ENCODE data around the gene CTDP1.

CTDP1 gene

DNA sequence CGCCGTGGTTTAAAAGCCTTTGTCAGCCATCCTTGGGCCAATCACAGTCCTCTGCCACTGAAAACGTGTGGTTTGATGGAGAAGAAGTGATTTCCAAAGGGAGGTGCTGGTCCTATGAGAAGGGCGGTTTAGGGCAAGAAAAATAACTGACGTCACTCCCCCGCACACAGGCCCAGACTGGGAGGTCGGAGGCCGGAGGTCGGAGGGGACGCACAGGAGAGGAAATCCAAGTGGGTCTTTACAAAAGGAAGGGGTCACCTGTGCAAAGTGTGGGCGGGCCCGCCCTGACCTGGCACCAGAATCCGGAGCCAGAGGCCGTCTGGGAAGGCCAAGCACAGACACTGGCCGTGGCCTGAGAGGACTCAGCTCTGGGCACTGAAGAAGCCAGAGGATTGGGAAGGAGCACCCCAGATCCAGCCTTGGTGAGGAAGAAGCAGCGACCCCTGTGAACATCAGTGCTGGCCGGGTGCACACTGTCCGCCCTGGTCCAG, 100.1 kb downstream of the CTDP1 start:
- no peak for DNase-seq (ENCODE audit: low read depth in 1 of 2, low spot score in 1 of 2)
- TF ChIP-seq JUND (IDR thresholded peaks at IDR 0.05; ENCODE audit: low read depth), result no peak
- in situ Hi-C loops (cut with HindIII; ENCODE audit: low pct_unique_long_range_greater_than_20kb, low sequenced_read_pairs), result no loop called here

DNA sequence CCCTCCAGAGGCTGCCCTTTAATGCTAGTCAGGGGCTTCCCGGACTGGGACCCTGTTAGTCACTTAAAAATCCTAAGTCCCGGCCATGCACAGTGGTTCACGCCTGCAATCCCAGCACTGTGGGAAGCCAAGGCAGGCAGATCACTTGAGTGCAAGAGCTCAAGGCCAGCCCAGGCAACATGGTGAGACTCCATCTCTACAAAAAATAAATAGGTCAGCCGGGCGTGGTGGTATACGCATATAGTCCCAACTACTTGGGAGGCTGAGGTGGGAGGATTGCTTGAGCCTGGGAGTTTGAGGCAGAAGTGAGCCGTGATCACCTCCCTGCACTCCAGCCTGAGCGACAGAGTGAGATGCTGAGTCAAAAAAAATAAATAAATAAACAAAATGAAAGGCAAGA, 100.9 kb downstream of the CTDP1 start:
- TF ChIP-seq JUND (IDR thresholded peaks at IDR 0.05; ENCODE audit: low read depth), result no peak
- in situ Hi-C loops (cut with HindIII; ENCODE audit: low pct_unique_long_range_greater_than_20kb, low sequenced_read_pairs), result no loop called here
- DNase-seq (ENCODE audit: low read depth in 1 of 2, low spot score in 1 of 2), result no peak

DNA sequence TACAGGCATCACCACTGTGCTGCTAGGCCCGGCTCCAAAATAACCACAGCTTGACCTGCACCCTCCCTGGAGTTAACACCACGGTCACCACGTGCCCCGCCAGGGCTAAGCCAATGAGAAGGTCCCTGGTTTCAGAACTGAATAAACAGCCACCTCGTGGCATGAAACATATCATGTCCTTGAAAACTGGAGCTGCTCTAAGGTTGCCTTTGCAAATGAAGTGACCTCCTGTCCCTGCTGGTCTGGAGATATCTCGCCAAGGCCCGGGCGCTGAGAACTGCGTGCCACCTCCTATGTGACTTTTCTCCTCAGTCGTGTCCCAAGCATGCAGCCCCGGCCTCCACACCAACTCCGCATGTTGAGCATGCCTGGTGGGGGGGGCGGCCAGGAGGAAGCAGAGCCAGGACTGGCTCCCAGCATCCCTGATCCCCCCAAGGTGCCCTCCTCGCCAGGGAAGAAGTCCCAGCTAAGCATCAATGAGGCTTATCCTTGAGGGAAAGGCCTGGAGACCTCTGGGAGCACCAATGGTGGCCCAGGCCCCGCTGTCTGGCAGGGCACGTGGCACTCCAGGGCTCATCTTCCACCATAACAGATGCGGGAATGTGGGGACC, 101.8 kb downstream of the CTDP1 start:
- DNase-seq (ENCODE audit: low read depth in 1 of 2, low spot score in 1 of 2), result peak in 1 of 2 experiments; percentile 36
- no peak for TF ChIP-seq JUND (IDR thresholded peaks at IDR 0.05; ENCODE audit: low read depth)
- in situ Hi-C loops (cut with HindIII; ENCODE audit: low pct_unique_long_range_greater_than_20kb, low sequenced_read_pairs), result no loop called here

DNA sequence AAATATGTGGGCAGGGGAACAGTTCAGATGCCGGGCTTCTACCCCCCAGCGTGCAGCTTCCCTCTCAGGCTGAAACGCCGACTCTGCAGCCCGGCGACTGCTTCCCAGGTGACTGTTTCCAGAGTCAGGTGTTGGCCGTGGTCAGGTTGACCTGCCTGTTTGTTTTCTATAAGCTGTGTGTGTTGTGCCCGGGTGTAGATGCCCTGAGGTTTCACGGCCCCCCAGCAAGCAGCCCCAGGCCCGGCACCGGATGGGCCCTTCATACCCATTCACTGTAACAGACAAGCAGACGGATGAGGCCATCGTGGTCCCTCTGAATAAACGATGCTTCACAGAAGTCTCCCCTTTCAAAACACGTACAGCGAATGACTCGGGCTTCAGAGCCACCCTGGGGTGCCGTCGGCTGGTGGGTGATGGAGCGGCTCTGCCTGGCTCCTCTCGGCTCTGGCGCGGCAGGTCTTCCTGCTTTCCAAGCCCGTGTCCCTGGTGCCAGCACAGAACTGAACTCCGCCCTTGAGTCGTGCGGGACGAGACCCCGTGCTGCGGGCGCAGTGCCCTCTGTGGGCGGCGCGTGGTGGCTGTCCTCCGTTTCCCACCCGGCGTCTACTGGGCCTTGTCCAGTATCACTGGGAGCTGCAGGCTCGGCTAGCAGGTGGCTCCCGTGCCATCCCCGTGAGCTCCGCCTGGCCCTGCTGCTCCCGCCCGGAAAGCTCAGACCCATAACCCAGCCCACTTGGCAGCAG, 103.1 kb downstream of the CTDP1 start:
- TF ChIP-seq JUND (IDR thresholded peaks at IDR 0.05; ENCODE audit: low read depth), result no peak
- no peak for DNase-seq (ENCODE audit: low read depth in 1 of 2, low spot score in 1 of 2)
- in situ Hi-C loops (cut with HindIII; ENCODE audit: low pct_unique_long_range_greater_than_20kb, low sequenced_read_pairs), result no loop called here

DNA sequence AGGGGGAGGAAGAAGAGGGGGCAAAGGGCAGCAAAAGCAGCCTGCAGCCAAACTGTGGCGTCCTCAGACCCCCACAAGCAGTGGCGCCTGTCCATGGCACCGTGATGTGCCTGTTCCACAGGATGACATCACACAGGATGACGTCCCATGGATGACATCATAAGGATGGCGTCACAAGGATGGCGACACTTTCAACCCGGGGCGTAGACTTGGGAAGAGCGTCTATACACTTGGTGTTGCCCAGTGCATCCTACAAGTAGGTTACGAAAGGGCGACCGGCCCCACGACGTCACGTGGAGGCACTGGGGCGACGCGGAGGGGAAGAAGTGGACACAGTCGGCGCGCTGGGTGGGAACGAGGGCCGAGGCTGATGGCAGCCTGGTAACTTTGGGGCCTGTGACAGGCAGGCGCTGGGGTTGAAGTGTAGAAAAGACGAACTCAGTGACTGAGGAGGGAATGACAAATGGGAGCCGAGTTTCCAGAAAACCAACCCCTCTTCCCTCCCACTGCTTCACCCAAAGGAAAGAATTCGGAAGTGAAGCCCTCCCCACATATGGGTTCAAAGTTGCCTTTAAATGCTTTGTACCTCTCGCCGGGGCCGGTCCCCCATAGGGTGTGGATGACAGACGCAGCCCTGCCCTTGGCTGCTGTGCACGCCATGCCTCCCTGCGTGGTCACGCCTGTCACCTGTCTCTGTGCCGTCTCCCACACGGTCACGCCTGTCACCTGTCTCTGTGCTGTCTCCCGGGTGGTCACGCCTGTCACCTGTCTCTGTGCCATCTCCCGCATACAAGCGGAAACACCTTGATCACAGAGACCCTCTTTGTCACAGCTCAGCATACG, 104.7 kb downstream of the CTDP1 start:
- DNase-seq (ENCODE audit: low read depth in 1 of 2, low spot score in 1 of 2), result peak in 1 of 2 experiments; percentile 38
- TF ChIP-seq JUND (IDR thresholded peaks at IDR 0.05; ENCODE audit: low read depth), result no peak
- in situ Hi-C loops (cut with HindIII; ENCODE audit: low pct_unique_long_range_greater_than_20kb, low sequenced_read_pairs), result no loop called here

DNA sequence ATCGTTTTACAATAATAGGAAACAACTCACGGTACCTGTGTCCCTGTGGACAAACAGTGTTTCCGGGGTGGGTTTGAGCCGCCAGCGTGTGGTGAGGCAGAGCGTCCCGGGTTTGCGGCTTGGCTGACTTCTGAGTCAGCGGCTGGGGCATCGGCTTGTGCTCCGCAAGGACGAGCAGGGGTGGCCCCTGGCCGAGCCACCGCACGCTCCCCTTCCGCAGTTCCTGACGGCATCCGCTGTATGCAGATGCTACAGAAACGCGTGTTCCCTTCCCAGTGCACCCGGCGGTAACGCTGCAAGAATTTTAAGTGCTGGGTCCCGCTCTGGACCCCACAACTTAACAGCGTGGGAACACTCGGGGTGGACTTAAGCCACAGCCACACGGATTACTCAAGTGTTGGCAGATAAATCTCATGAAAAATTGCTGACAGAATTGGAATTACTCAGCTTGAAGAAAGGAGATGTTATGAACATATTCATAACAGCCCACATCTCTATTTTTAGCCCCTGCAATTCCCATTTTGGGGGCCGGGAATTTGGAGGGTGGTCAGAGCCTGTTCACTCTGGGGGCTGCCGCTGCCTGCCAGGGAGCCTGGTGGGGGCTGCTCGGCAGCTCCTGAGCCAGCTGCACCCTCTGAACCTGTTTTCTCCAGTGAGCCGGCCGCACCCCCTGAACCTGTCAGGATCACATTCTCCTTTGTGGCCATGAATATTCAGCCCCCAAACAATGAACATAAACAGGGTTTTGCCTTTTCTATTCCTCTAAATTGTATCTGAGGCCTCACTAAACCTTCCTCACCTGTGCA, 105.6 kb downstream of the CTDP1 start:
- no peak for TF ChIP-seq JUND (IDR thresholded peaks at IDR 0.05; ENCODE audit: low read depth)
- in situ Hi-C loops (cut with HindIII; ENCODE audit: low pct_unique_long_range_greater_than_20kb, low sequenced_read_pairs), result no loop called here
- DNase-seq (ENCODE audit: low read depth in 1 of 2, low spot score in 1 of 2), result peak in 1 of 2 experiments; percentile 30

DNA sequence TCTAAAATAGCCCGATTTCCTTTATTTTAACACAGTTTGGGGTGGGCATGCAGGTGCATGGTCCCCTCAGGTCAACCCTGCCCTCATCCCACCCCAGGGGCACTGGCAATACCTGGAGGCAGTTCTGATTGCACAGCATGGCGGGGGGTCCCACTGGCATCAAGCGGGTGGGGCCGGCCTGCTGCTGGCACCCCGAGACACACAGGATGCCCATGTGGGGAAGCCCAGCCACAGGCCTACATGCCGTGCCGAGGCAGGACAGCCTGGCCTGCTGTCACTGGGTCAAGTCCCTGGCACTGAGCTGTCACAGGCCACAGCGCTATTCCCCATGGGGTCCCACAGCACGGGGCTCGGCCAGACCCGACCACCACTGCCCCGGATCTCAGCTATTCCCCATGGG, 106.2 kb downstream of the CTDP1 start:
- in situ Hi-C loops (cut with HindIII; ENCODE audit: low pct_unique_long_range_greater_than_20kb, low sequenced_read_pairs), result no loop called here
- no peak for DNase-seq (ENCODE audit: low read depth in 1 of 2, low spot score in 1 of 2)
- TF ChIP-seq JUND (IDR thresholded peaks at IDR 0.05; ENCODE audit: low read depth), result no peak

DNA sequence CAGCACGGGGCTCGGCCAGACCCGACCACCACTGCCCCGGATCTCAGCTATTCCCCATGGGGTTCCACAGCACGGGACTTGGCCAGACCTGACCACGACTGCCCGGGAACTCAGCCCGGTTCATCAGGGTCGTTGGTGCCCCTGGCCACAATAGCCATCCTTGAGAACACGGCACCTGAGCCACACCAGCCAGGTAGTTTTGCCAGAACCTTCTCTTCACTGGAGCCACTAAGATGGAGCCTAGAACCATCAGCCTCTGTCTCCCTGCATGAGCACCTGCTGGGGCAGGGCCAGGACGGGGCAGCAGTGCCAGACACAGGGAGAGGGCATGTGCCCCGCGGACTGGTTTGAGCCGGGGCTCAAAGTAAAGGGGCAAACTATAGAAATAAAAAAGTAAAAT, 106.7 kb downstream of the CTDP1 start:
- no peak for TF ChIP-seq JUND (IDR thresholded peaks at IDR 0.05; ENCODE audit: low read depth)
- in situ Hi-C loops (cut with HindIII; ENCODE audit: low pct_unique_long_range_greater_than_20kb, low sequenced_read_pairs), result no loop called here
- DNase-seq (ENCODE audit: low read depth in 1 of 2, low spot score in 1 of 2), result no peak

DNA sequence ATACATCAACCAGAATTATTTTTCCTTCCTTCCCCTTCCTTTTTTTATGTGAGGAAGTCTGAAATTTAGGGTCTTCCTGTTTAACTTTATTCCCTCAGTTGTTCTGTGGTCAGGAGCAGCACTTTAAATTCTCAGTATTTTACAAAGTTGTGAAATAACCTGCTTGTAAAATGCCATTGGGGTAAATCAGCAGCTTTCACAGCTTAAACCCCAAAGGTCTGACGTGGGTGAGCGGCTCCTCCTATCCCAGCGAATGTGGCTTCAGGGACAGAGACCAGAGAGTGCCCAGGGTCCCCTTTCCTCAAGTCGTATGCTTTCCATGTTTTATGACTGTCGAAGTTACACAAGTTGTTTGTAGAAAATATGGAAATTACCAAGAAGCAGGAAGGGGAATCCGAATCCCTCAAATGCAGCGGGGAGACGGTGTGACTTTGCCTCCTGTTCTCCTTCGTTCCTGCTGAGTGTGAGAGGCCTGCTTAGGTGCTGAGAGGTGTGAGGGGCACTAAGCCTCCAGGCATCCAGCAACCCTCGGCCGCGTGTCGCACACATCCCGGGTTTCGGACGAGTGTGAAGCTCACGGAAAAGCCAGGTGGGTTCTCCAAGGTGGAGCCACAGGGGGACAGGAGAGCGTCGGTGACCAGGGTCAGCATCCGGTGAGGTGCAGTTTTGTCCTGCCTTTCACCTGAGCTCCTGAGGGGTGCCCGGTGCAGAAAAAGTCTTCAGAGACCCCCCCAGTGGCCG, 107.4 kb downstream of the CTDP1 start:
- TF ChIP-seq JUND (IDR thresholded peaks at IDR 0.05; ENCODE audit: low read depth), result no peak
- in situ Hi-C loops (cut with HindIII; ENCODE audit: low pct_unique_long_range_greater_than_20kb, low sequenced_read_pairs), result no loop called here
- DNase-seq (ENCODE audit: low read depth in 1 of 2, low spot score in 1 of 2), result no peak

DNA sequence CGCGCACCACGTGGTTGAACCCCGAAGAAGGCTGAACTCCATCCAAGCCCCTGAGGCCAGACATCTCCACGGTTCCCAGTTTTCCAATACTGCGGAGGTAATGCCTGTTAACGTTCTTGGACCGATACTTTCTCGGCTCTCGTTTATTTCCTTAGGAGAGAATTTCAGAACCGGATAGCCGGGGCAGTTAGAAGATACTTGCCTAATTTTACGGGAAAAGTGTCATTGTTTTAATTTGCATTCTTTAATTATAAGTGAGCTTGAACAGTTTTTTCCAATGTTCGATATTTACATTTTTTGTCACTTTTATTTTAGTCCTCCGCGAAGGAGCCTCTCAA, 107.9 kb downstream of the CTDP1 start:
- DNase-seq (ENCODE audit: low read depth in 1 of 2, low spot score in 1 of 2), result no peak
- no peak for TF ChIP-seq JUND (IDR thresholded peaks at IDR 0.05; ENCODE audit: low read depth)
- in situ Hi-C loops (cut with HindIII; ENCODE audit: low pct_unique_long_range_greater_than_20kb, low sequenced_read_pairs), result no loop called here

DNA sequence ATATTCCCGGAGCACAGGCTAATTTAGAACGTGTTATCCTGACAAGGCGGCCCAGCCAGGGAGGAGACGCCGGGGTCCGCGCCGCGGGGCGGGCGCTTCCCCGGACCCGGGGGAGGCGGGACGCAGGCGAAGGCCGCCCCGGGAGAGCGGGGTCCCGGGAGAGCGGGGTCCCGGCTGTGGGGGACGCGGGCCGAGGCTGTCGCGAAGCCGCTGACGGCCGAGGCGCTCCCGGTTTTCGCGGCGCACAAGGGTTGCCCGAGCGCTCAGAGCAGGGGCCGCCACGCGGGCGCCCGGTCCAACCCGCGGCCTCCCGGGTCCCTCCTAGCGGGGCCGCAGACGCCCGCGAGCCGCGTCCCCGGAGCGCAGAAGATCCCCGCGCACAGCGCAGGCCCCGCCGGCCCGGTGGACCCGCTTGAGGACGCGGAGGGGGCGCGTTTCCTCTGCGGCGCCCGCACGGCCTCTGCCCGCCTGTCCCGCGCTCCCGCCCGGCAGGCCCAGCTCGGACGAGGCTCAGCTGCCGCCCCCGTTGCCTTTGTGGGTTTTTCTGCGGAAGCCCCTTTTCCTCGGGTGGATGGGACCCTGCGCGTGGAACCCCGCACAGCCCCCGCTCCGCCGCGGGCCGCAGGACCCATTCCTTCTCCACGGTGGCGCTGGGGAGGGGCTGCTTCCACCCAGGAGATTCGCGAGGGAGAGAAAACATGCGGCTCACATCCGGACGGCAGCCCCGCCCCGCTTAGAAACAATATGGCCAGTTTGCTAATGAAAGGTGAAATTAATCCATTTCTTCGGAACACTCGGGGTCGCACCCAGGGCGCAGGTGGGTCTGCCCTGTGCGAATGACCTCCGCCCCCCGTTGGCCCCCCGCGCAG, 108.5 kb downstream of the CTDP1 start:
- TF ChIP-seq JUND (IDR thresholded peaks at IDR 0.05; ENCODE audit: low read depth), result no peak
- in situ Hi-C loops (cut with HindIII; ENCODE audit: low pct_unique_long_range_greater_than_20kb, low sequenced_read_pairs), result no loop called here
- DNase-seq (ENCODE audit: low read depth in 1 of 2, low spot score in 1 of 2), result no peak

Measured in T47D (cell line).